ENCODE measurements around the gene ZNF286A. TPM values are rescaled to one million over a fixed set of nuclear protein-coding genes. Genes with fewer than 3 reads are reported as not detected.

The ZNF286A gene
- total RNA-seq, result 31.9 and 36.7 TPM in 2 replicates

DNA sequence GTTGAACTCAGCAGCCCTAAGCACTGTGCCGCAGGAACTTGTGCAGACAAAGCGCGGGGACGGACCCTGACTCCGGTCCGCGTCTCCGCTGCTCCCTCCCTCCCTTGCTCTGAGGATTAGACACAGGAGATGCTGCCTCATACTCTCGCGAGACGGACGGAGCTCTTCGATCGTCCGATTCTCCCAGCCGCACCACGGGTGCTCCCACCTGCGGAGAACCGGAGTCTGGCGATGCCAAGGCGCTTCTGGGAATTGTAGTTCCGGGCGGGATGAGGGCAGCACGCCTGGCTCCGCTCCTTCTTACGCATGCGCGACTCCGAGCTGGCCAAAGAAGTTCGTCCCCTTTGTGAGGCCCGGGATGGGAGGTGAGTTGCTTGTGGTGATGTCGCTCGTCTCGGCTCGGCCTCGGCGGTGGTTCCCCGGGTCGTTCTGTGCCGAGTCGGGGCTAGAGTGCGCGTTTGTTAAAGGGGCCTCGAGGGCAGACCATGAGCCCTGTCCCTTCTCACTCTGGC is at the start of gene ZNF286A:
Gene ZNF286A (plus strand): TSS at position 340 of the 512 bp plus-strand sequence. CDS start 578 bp downstream, outside the sequence.

DNA sequence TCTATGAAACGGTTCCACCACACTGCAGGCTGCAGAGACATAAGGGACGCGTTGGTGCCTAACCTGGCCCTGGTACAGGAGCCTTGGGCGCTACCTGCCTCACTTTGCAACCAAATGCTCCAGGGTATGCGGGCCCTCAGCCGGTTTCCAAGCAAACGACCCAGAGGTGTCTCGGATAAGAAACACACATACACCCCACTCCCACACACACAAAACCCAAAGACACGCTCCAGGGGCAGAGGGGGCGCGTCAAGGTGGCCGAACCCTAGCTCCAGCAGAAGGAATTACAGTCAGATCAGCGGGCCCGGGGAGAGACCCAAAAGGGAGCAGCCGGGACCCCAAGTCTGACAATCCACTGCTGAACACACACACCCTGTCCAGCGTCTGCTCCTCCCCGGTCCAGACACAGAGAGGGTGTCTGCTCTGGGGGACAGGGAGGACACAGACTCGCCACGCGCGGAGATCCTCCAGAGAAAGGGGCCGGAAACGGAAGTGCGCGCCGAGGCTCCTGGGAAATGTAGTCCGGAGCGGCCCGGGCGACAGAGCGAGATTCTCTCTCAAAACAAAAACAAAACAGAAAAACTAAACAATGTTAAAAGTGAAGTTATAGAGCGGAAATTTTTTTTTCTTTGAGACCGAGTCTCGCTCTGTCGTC is 15.6 kb upstream of the ZNF286A start, which contains the start of gene TRIM16:
Gene TRIM16 (minus strand): TSS at position 488 of the 655 bp plus-strand sequence. CDS start 32,702 bp downstream, outside the sequence.

DNA sequence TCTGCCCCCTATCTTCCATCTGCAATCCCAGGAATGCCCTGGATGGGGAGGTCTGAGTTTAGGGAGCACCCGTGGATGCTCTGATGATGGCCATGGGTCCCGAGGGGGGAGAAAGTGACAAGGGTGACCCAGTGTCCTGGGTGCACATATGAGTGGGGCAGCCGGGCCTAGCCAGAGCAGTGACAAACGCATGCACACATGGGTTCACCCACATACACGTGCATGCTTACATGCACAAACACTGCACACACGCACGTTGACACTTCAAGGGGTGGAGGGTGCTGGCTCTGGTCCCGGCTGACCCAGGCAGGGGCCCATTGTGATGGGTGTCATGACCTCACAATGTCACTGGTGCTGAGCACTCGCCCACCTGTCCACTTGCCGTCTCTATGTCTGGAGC is 32.3 kb downstream of the ZNF286A start, which contains the start of gene TBC1D26:
Gene TBC1D26 (plus strand): TSS at position 384 of the 400 bp plus-strand sequence. CDS start 3,066 bp downstream, outside the sequence.

Other genes starting within 250 kb of the ZNF286A start
- 1.4 and 2.5 TPM in 2 replicates for gene CDRT4, start 232.1 kb upstream of the ZNF286A start, total RNA-seq
- 27.9 and 28.6 TPM in 2 replicates for gene TVP23C, start 136.3 kb upstream of the ZNF286A start, total RNA-seq
- gene FBXW10B, start 80.0 kb upstream of the ZNF286A start, total RNA-seq, result 0.09 TPM in 2 replicates
- 46.6 and 57.1 TPM in 2 replicates for gene TRIM16, start 15.4 kb upstream of the ZNF286A start, total RNA-seq
- gene TBC1D26, start 32.5 kb downstream of the ZNF286A start, total RNA-seq, result 0.19 TPM in 1 of 2 replicates, not detected in the other
- 6.7 and 12.5 TPM in 2 replicates for gene ADORA2B, start 245.4 kb downstream of the ZNF286A start, total RNA-seq

Measured in endothelial cell of coronary artery (primary cell).